Activated CD4-positive, alpha-beta T cell treated with anti-CD3 and anti-CD28 coated beads, Interleukin-10, Interleukin-2, amounts not matched to agents 100 ng/mL and 50 ng/mL, durations not matched to agents 16 hours and 8 hours (primary cell): Measurements from ENCODE around the gene IPO9.
A peak's percentile ranks its signal among the peaks of the same experiment; 100 is the strongest.

Experiments
- DNase-seq: peaks from one replicate; pipeline ENCODE4 v3.0.0-alpha.2; 2020

IPO9 gene

DNA sequence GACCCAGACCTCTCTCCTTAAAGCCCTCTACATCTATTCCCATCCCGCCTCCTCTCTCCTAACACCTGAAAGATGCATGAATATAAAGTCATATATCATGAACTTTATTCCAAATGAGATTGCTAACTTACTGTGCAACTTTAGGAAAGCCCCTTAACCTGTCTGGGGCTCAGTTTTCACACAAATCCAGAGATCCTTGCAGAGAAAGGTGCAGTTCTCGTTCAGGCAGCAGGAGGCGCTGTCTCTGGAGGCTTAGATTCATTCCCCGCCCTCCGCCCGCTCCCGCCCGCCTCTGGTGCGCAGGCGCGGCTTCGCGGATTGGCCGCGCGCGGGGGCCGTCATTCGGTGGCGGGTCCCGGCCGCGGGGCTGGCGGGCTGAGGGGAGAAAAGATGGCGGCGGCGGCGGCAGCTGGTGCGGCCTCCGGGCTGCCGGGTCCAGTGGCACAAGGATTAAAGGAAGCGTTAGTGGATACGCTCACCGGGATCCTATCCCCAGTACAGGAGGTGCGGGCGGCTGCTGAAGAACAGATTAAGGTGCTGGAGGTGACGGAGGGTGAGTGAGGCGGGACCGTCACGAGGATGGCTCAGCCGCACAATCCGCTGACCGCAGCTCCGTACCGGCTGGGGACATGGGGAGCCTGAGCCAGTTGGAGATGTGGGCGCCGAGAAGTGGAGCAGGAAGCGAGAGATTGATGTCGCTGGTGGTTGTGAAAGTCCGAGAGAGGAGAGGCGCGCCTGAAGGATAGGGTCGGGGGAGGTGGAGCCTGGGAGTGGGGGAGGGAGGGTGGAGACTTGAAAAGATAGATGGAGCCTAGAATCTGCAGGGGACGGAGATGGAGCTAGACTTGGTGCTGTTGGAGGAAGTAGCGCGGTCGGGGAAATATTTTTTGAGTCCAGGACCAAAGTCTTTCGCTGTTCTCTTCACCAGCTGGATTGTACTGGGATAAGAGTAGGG lies at the start of gene IPO9:
TSS of gene IPO9 (plus strand) at position 338 of the 955 bp plus-strand sequence. CDS start at position 391, 53 bp downstream.
- peak; percentile 95 for DNase-seq

DNA sequence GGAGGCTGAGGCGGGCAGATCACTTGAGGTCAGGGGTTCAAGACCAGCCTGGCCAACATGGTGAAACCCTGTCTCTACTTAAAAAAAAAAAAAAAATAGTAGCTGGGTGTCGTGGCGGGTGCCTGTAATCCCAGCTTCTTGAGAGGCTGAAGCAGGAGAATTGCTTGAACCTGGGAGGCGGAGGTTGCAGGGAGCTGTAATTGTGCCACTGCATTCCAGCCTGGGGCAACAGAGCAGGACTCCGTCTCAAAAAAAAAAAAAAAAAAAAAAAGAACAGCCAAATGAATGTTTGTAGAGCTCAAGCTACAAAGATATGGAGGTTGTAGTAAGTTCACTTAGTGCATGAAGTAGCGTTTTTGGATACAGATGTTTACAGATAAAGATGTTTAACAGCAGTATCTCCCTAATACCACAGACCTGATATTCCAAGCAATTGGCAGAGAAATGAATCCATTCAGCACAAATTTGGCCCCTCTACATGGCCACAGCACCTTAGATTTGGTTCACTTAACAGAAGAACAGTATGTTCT lies 49.5 kb upstream of the IPO9 start:
- no peak for DNase-seq

DNA sequence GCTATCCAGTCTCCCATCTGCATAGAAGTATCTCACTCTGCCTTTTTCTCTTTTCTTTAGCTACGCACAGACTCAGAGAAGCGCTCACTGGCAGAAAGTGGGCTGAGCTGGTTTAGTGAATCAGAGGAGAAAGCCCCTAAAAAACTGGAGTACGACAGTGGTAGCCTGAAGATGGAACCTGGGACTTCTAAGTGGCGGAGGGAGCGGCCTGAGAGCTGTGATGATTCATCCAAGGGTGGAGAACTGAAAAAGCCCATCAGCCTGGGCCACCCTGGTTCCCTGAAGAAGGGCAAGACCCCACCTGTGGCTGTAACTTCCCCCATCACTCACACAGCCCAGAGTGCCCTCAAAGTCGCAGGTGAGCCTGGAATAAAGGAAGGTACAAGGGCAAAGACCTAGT lies 48.0 kb upstream of the IPO9 start:
- no peak for DNase-seq

DNA sequence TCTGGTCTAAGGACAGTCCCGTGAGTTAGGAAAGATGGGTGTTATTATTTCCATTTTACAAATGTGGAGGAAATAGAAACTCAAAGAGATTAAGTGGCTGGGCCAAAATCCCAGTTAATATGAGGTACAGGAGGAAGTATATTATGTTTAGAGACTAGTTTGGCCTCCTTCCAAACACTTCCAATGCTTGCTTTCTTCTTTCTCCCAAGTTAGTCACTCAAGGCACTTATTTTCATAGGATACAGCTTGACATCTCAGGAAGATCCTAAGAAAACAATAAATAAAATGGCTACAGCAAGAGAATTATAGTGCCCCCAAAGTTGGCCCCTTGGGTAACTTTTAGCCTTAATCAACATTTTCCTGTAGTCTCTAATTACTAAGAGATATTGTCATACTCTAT lies 47.5 kb upstream of the IPO9 start:
- no peak for DNase-seq

DNA sequence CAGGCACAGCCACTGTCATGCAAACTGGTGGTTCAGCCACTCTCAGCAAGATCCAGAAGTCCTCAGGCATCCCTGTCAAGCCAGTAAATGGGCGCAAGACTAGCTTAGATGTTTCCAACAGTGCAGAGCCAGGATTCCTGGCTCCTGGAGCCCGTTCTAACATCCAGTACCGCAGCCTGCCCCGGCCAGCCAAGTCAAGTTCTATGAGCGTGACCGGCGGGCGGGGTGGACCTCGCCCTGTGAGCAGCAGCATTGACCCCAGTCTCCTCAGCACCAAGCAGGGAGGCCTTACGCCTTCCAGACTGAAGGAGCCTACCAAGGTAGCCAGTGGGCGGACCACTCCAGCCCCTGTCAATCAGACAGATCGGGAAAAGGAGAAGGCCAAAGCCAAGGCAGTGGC lies 46.6 kb upstream of the IPO9 start:
- no peak for DNase-seq

DNA sequence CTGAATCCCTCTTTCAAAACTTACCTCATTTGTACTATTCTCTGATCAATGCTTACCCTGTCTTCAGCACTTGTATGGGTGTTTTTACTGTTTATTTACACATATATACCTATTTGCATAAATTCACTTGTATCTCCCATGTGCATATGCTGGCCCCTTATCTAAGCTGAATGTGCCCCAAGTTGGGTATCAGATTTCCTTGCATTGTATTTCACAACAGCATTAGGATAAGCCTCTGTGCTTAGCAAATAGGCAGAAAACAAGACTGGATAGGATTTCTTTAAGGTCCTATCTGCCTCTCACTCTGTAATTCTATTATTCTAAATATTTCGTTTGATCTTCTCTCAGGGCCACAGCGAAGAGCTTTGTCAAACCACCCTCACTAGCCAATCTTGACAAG lies 45.9 kb upstream of the IPO9 start:
- no peak for DNase-seq

DNA sequence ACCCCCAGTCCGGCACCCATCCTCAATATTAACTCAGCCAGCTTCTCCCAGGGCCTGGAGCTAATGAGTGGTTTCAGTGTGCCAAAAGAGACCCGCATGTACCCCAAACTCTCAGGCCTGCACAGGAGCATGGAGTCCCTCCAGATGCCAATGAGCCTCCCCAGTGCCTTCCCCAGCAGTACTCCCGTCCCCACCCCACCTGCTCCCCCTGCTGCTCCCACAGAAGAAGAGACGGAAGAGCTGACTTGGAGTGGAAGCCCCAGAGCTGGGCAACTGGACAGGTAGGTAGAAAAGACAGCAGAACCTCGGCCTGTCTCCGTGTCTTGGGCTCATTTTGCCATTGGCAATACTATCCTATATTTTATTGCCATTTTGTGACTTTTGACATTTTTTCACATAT lies 45.4 kb upstream of the IPO9 start:
- no peak for DNase-seq

DNA sequence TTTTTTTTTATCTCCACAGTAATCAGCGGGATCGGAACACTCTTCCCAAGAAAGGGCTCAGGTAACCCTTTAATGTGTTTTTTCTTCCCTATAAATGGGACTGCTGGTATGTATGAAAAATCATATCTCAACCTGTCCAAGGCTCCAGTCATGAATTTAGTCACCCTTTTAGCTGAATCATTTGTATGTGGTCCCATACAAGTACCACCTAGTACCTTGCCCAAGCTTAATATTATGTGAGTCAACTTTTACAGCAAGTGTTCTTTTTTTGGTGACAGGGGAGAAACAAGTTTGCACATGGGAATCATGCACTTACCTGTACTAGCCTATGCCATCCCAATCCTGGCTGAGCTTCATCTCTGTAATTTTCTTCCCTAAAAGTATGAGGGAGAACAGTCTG lies 43.7 kb upstream of the IPO9 start:
- no peak for DNase-seq

DNA sequence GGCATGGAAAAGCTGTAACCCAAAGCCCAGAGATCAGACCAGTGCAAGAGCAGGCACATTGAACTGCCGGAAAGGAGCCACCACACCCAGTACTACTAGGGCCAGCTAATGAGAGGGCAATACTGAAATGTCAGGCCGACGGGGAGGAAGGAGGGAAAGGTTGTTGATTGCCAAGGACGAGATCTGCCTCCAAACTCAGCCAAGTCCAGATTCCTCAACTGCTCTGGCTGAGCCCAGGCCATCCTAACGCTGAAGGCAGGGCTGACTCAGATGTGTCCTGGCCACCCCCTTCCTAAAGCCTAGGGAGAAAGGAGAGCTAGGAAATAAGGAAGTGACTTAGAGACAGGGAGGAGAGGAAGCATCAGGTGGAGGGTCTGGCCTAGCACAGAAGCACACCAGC lies 42.1 kb upstream of the IPO9 start:
- no peak for DNase-seq

DNA sequence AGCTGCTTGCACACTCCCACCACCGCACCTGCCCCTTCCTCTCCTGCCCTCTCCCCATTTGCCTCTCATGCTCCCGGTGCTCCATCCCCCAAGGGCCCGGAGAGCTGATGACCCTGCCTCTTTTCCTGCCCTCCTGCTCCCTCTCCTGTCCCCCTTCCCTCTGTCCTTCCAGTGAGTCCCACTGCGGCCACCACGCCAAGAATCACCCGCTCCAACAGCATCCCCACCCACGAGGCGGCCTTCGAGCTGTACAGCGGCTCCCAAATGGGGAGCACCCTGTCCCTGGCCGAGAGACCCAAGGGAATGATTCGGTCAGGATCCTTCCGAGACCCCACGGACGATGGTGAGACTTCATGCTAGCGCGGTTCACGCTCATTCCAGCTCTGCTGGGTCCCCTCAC lies 40.7 kb upstream of the IPO9 start:
- DNase-seq: no peak

DNA sequence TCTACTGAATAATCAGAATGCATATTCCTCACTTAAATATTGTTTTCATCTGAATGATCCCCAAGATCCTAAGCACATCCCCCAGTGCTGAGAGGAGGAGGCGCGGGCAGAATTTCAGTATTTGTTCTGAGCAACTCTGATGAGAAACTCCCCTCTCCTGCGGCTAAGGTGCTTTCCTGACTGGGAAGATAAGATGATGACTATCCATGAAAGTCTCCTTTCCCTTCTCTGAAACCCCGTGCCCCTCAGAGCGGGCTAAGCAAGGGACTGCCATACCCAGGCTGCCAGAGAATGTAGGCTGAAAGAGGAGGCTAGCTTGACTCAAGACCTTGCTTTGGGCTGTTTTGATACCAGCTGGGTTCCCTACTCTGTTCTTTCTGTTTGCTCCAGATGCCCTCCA lies 39.7 kb upstream of the IPO9 start:
- no peak for DNase-seq

DNA sequence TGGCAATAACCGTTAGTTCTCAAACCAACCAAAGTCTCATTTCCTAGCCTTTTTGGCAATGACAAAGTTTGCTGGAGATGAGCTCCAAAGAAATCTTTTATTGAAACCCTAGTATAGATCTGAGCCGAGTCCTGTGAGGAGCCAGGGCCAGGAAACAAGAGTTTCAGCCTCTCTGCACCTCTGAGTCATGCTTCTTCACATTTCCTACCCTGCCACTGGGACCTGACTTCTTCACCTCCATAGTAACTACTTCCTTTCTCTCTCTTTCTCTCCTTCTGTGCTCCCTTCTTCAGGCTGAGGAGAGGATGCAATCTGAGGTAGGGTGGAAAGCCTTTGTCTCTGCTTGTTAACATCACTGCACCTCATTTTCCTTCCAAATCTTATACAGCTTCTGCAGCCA lies 38.7 kb upstream of the IPO9 start:
- DNase-seq: no peak

DNA sequence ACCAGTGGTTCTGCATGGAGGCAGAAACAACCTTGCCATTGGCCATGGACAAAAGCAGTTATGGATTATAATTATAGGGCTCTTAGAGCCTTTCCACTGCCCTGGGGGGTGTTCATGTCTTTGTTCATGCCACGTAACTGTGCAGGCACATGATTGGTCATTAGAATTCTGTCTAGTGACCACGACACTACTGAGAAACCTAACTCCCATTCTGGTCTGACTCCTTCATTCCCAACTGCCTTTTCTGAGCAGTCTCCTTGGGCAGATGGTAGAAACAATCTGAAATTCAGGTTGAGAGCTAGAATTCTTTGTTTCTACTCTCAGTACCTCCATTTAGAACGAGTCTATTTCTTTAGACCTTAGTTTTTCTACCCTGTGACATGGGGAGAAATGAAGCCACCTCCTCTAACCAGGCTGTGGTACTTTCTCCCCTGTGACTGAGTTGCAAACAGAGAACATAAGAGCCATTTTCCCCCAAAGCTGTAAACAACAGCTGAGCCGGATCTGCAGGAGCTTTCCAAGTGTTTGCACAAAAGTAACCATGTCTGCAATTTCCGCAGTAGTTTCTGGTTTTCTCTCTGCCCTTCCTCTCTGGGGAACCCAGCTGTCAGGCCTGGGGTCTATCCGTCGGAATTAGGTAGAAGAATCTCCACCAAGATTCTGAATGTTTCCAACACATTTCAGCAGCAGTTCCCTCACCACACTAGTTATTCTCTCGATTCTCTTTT lies 37.7 kb upstream of the IPO9 start:
- DNase-seq: no peak

DNA sequence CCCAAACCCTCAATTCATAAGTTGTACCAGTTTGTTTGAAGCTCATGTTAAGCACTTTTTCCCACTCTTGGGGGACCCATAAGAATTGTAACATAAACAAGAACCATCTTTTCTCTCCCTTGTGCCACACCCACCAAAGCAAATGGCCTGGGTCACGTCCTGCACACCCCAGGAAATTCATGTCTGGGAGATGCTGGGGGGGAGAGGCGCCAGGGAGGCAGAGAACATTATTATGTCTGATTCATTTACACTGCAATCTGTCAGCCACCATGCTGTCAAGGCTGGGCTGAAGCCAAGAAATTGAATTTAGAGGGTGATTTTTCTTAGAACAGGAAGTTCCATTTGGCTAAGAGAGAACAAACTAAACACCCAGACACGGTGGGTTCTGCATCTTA lies 37.2 kb upstream of the IPO9 start:
- no peak for DNase-seq

DNA sequence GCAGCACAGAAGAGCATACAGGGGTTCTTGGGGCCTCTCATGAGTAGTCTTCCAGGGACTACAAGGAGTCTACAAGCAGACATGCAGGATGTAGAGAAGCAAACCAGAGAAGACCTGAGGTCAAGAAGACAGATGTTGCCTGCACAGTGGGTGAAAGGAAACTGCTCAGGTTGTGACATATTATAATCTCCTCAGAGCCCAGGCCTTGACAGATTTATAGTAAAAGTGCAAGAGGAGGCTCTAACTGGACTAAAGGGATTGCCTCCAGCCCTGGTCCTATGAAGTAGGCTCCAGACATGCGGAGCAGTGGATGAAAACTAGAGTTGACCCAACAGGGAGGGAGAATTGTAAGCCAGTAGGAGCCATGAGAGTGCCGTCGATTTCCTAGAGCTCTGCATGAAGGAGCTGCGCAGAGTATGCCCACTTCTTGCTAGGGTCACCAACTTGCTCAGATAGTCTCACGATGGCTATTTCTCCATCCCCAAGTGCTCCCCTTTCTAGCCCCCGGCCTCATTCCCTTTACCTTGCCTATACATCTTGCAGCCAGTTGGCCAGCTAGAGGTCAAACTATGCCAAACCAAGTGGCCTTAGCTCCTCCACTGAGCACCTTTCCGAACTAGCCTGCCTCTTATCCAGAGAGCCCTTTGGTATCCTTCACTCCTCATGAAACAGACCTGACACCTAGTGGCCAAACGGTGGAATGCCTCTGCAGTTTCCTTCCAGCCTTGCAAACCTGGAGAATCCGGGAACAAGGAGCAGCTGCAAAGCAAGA lies 36.2 kb upstream of the IPO9 start:
- DNase-seq: peak; percentile 61

DNA sequence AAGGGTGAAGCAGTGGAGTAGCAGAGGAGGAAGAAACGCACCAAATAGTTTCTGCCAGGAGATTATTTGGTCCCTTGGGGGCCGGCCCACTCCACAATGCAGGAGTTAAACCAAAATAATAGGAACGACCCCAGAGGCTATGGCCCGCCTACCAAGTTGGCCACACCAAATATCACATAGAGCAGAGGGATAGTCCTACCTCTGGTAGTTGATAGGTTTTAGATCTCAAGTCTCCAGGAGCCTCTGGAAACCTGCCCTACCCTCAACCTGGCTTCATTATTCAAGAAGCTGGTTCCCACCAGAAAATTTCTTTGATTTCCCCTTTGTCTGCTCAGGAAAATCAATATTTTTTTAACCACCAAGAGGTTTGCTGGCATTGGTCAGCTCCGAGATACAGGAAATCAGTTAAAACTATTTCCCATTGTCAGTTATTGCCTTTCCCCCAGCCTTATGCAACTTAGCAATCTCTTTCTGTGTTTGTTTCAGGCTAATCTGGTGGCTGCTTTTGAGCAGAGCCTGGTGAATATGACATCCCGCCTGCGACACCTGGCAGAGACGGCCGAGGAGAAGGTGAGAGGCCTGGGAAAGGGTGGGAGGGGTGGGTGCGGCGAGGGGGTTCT lies 35.5 kb upstream of the IPO9 start:
- no peak for DNase-seq

DNA sequence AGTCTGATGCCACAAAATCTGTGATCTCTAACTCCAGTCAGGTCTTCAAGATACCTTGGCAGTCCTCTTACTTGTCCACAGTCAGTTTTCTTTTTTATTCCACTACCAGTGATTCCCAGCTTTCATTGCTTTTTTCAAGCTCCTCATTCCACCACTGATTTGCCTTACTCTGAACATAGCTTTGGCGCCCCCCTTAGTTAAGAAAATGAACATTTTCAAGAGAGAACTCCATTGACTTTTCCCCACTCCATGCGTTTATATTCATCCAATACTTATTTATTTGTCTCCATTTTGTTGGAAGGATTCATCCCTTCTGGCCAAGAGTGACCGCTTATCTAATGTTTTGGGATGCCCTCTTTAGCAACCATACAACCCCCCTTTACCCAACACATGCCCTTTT lies 33.9 kb upstream of the IPO9 start:
- DNase-seq: no peak

DNA sequence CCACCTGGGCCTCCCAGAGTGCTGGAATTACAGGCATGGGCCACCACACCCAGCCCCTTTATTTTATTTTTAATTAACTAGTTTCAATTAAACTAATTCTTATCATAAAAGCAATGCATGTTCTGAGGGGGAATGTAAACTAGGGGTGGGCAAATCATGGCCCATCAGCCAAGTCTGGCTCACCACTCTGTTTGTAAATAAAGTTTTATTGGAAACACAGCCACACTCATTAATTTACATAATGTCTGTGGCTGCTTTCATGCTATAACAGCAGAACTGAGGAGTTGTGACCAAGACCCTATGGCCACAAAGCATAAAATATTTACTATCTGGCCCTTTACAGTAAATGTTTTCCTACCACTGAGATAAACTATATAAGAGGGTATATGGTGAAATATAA lies 28.7 kb upstream of the IPO9 start:
- no peak for DNase-seq

DNA sequence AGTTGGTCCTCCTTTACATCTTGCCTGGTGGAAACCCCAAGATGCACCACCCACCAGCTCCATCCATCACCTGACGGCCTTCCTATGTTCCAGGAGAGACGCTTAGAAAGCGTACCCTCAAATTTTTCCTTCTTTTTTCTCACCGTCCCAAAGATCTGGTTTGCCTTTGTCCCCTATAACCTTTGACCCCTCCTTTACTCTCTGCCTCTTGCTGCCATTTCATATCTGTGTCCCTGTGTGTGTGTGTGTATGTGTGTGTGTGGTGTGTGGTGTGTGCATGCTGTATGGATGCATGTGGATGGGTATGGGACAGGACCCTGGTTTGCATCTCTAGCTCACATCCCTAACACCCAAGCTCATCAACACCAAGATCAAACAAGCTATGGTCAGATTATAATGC lies 22.2 kb upstream of the IPO9 start:
- no peak for DNase-seq

DNA sequence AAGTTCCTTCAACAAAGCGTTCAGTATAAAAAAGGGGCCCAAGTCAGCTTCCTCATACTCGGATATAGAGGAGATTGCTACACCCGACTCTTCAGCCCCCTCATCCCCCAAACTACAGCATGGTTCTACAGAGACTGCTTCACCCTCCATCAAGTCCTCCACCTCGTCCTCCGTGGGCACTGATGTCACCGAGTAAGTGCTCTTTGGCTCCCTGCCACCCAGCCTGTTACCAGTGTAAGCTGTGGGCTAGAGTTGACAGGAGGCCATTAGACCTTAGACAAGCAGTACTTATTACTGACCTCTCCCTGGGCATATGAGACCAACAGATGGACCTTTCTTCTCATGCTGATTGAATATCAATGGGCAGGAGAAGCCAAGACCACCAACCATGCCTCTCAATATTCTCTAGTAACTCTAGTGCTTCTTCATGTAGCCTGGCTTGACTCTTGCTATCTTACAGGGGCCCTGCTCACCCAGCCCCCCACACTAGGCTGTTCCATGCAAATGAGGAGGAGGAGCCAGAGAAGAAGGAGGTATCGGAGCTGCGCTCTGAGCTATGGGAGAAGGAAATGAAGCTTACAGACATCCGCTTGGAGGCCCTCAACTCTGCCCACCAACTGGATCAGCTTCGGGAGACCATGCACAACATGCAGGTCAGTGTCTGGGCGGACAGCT lies 20.9 kb upstream of the IPO9 start:
- no peak for DNase-seq

DNA sequence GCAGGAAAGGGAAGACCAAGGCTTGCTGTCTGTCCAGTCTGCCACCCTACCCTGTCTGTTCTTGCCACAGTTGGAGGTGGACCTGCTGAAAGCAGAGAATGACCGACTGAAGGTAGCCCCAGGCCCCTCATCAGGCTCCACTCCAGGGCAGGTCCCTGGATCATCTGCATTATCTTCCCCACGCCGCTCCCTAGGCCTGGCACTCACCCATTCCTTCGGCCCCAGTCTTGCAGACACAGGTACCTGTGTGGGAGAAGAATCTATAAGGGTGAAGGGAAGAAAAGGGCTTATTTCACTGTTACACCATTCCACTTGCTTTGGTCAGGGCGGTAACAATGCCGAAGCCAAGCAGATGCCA lies 20.3 kb upstream of the IPO9 start:
- DNase-seq: no peak

DNA sequence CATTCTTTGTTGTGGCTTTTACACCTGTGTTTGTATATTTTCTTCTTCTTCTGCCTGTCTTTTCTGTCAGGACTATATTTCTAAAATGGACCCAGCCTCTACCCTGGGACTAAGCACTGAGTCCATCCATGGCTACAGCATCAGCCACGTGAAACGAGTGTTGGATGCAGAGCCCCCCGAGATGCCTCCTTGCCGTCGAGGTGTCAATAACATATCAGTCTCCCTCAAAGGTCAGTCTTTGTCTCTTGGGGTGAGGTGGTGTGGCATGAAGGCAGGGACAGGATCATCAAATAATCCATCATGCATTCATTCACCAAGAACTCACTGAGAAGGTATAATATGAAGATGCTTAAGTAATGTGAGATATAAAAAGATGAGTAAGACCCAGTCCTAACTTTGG lies 19.1 kb upstream of the IPO9 start:
- no peak for DNase-seq
